GM21367 (cell line): ENCODE data around the gene CCDC63.
"Not testable (repeated sequence)": the region's sequence is repeated elsewhere in the genome, so short reads cannot be mapped to it uniquely, and the experiment has no call there.

ENCODE experiments used
- ATAC-seq: cut with Tn5 transposase; IDR thresholded peaks from one replicate; pipeline ENCODE4 v1.9.1; 2021; ENCODE audit not compliant: unreplicated experiment

CCDC63 gene

DNA sequence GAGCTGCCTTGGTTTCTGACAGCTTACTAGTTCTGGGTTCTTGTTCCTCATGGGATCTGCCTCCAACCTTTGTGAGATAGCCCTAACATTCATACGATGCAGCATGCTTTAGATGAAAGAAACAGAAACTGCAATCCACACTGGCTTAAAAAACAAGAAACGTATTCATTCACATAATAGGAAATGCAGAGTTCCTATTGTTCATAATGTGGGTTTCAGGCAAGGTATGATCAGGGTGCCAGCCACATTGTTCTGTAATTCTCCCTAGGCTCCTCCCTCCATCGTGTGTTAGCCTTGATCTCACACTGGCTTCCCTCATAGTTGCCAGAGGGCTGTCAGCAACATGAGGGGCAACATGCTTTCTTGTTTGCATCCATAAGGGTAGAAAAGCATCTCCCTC lies 2.7 kb upstream of the CCDC63 start:
- no peak for ATAC-seq

DNA sequence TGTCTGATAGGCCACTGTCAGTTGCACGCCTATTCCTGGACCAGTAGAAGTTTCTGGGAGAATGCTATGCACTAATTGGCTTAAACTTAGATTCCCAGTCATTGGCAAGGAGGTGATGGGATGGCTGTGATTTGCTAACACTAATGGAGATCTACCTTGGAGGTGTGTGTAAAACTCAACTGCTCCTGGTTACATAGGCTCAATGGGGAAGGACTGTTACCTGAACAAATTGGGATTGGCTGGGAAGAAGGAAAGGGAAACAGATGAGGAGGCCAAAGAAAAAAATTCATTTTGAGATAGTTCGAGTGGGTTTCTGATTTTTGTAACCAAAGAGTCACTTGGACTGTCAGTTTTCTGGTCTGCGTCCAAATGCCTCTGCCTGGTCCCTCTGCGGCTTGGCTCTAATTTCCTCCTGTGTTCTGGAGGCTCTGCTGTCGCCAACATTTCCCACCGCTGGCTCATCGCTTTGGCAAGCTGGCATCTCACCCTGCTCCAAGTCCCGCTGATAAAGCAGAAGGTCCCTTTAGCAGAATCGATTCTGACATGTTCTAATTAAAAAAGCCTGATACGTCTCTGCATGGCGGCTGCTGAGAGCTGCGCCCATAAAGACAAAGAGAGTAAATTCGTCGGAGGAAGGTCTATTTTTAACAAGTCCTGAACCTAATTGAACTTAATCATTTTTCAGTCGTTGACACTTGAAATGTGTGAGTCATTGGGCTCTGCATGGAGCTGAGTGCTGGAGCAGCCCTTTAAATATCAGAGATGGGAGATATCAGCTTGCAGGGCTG lies 2.0 kb upstream of the CCDC63 start:
- ATAC-seq, result no peak

DNA sequence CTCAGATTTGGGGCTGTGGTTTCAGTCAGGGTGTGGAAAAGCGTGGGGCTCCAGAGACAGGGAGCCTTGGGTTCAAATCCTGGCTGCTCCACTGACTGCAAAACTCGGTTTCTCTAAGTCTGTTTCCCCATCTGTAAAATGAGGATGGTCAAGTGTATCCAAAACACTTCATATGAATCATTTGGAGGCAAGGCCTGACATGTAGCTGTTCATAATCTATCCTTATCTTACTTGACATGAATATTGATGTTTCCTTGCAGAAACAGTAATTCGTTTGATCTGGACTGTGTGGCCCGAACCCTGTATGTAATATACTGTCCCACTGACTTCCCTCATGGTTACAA lies 1.5 kb upstream of the CCDC63 start:
- no peak for ATAC-seq

DNA sequence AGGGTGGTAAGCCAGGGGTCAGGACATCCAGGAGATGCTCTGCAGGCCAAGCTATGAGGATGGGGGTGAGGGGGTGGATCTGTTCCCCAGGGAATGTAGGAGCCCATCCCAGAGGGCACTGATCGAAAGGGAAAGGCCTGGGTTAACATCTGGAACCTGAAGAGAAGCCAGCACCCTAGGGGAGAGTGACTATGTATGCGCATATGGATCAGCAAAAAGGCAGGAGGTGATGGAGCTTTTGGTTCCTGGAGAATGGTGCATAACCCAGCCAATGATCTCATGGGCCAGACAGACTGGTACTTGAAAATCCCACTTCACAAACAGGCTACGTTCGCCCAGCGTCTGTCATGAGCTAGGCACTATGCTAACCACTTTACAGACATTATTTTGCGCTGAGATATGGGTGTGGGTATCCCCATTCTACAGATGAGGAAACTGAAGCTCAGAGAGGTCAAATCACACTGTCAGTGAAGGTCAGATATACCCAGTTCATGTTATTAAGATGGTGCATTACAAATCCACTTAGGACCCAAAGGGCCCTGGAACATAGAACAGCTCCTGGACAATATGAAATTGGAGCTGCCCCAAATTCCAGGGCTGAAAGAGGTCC lies 1.6 kb downstream of the CCDC63 start:
- ATAC-seq, result no peak

DNA sequence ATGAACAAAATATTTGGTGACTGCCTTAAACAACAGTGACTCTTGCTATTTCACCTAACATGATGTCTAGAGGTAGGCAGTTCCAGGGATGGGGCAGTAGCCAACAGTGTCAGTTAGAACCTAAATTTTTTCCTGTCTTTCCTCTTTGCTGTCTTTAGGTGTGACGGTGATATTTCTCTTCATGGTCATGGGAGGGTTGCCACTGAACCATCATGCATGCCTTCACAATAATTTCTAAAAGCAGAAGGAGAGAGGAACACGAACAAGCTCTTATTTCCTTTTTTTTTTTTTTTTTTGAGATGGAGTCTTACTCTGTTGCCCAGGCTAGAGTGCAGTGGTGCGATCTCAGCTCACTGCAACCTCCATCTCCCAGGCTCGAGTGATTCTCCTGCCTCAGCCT lies 2.4 kb downstream of the CCDC63 start:
- ATAC-seq, result no peak

DNA sequence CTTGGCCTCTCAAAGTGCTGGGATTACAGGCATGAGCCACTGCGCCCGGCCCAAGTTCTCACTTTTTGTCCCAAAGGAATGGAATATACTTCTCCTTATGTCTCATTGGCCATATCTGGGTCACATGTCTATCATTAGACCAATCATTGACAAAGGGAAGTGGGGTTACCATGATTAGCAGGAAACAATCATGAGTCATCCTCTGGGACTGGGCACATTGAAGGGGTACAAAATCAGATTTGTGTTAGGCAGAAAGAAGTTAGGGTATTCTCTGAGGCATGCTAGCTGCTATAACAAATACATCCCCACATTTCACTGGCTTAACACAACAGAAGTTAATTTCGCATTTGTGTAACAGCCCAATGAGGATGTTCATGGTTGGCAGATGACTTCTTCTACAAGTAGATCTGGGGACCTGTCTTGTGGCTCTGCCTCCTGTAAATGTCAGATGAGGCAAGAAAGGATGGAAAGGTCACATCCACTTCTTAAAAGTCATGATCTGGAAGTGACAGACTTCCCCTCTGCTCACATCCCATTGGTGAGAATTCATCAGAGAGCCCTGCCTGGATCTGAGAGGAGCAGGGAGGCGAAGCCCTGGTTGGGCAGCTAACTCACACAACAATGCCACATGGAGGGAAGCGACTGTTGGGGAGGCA lies 3.1 kb downstream of the CCDC63 start:
- no peak for ATAC-seq

DNA sequence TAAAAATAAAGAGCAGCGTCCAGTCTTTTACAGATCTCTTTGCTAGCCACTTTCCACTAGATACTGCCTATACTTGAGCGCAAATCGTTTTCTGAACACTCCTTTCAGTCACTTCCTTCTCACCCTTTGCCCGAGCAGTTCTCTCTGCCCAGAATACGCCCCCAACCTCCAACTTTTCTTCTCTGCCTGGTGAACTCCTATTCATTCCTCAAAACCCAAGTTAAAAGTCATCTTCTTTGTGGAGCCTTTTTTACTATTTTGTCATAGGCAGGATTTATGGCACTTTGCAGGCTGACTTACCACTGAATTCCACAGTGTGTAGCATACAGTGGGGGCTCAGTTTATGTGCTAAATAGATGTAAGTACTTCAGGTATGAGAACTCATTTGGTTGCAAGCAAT lies 4.0 kb downstream of the CCDC63 start:
- ATAC-seq, result no peak

DNA sequence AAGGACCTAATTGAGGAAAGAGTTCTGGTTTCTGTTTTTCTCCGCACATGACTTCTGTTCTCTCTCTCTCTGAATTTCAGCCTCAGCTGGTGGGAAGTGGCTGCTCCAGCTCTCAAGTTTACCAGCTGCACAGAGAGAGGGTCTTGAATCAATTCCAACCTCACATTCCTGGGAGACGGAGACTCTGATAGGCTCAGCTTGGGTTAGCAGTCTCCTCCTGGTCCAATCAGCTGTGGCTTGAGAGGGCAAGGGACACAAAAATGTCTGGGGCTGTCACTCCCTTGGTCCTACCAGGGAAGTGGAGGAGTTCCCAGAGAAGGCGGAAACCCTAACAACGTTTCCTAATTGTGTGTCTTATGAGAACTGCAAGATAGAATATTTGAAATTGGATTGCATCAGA lies 7.0 kb downstream of the CCDC63 start:
- no peak for ATAC-seq

DNA sequence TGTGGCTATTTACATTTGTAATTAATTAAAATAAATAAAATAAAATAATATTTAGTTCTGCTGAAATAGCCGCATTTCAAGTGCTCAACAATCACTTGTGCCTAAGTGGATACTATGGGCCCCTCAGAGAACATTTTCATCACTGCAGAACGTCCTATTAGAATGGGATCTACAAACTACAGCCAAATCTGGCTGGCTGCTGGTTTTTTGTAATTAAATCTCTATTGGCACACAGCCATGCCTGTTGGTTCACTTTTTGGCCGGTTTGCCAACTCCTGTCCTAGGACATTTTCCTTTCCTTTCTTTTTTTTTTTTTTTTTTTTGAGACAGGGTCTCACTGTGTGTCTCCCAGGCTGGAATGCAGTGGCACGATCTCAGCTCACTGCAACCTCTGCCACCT lies 9.8 kb downstream of the CCDC63 start:
- no peak for ATAC-seq

DNA sequence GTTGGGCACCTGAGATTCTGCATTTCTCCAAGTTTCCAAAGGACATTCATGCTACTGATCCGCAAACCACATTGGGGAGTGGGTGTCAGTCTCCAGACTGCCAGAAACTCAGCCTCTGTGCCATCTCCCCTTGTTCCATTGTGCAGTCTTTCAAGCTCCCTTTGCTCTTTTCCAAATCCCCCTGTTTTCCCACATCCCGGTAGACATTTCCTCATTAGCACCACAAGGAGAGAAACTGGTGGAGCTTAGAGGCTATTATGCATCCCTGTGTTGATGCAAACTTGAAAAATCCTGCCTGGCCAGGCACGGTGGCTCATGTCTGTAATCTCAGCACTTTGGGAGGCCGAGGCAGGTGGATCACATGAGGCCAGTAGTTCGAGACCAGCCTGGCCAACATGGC lies 10.7 kb downstream of the CCDC63 start:
- ATAC-seq, result no peak

DNA sequence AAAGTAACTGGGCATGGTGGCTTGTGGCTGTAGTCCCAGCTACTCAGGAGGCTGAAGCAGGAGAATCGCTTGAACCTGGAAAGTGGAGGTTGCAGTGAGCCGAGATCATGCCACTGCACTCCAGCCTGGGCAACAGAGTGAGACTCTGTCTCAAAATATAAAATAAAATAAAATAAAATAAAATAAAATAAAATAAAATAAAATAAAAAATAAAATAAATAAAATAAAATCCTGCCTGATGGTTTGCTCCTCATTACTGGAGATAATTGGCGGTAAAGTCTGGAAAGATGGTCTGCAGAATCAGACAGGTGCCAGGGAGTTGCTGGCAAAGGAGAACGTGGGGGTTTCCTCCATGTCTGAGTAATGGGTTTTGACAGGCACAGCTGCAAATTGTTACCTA lies 11.2 kb downstream of the CCDC63 start:
- ATAC-seq, result not testable (repeated sequence)

DNA sequence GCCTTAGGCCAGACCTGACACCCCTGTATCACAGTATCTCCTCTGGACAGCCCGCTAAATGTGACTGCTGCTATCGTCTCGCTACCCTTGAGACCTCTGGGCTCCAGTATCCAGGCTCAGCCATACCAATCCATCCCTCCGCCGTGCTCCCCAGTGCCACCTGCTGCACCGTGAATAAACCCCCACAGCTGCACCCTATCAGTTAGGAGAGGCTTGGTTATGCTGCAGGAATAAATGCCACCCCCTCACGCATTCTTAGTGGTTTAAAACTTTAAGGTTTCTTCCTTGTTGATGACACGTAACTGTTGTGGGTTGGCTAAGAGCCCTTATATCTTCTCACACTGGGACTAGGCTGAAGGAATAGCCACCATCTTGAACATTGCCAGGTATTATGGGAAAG lies 12.1 kb downstream of the CCDC63 start:
- ATAC-seq, result no peak

DNA sequence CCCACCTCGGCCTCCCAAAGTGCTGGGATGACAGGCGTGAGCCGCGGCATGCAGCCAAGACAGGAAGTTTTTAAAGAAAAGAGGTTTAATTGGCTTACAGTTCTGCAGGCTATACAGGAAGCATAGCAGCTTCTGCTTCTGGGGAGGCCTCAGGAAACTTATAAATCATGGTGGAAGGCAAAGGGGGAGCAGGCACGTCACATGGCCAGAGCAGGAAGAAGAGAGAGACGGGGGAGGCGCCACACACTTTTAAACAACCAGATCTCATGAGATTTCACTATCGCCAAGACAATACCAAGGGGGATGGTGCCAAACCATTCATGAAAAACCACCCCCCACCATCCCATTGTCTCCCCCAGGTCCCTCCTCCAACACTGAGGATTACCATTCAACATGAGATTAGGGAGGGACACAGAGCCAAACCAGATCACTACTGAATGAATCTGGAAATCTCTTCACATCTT lies 14.1 kb downstream of the CCDC63 start:
- ATAC-seq, result no peak

DNA sequence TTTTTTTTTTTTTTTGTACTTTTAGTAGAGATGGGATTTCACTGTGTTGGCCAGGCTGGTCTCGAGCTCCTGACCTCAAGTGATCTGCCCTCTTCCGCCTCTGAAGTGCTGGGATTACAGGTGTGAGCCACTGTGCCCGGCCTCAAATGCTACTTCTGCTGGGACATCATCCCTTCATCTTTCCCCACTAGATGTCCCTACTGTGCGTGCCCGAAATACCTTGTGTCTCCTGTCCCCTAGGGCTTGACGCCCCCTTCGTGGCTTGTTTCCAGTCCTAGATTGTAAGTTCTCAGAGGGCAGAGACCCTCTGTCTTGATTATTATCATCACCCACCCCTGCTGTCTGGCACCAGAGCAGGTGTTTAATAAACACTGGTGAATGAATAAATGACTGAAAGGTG lies 14.9 kb downstream of the CCDC63 start:
- no peak for ATAC-seq

DNA sequence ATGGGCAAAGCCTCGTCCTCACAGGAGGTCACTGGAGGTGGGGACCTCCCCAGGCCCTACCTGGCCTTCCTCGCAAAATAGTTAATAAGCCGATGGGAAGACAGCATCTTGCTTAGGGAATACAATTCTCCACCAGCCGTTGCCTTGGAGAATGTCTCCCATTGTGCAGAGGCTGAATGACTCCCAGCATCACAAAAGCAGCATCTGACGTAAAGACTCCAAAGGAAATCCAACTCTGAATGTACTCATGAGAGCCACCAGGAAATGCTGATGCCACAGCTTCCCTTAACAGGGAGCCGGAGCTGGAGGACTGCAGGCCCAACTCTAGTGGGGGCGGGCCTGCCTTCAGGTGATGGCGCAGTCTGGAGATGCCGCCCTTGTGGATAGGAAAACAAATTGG lies 15.5 kb downstream of the CCDC63 start:
- ATAC-seq, result no peak

DNA sequence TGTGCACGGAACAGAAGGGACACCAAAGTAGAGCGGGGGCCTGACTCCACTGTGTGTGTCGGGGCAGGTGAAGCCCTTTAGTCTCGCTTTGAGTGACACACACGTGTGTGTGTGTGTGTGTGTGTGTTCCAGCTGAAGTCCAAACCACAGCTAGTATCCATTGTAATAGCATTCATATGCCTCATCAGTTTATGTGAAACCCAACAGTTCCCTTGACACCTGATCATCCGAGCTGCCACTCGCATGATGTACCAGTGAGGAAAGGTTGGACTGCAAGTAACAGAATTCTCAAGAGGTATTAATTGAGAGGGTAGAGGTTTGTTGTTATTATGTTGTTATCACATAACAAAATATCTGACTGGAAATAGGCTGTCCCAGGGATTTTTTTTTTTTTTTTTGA lies 16.4 kb downstream of the CCDC63 start:
- no peak for ATAC-seq

DNA sequence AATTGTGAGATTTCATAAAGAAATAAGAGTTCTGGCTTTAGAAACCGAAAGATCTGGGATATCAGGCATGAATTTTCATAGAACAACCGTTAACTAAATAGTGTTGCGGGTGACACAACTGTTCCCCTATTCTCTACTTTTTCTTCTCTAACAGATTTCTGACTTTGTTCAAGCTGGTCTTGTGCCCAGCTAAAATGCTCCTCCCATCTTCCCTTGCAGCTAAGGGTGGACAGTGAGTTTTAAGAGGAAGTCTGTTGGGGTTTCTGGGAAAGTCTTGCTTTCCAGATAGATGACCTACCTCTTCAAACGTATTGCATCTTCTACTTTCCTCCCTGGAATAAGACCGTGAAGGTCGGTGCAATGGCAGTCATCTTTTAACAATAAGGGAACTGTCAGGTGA lies 18.7 kb downstream of the CCDC63 start:
- no peak for ATAC-seq

DNA sequence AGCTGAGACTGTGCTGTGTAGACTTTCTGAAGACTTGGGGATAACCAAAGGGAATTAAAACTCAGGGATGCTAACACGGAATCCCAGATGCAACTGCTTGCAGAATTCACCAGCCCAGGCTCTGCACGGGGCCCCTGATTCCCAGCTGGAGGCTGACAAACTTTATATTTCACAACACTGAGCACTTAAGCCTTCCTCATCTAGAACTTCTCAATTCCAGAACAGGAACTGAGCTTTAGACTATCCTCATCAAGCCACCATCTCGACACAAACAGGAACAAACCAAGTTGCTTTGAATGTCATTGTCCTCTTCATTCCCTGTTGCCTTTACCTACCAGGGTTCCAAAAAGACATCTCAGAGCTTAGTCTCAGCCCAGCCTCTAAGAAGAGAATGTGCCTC lies 22.2 kb downstream of the CCDC63 start:
- no peak for ATAC-seq

DNA sequence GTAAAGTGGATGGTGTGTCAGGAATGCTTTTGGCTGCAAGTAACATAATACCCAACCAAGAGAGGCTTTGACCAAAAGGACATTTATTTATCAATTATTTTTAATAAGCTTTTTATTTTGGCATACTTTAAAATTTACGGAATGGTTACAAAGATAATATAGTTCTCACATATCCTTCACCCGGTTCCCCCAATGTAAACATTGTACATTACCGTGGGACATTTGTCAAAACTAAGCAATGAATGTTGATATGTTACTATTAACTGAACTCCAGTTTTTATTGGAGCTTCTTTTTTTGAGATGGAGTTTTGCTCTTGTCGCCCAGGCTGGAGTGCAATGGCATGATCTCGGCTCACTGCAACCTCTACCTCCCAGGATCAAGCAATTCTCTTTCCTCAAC lies 23.0 kb downstream of the CCDC63 start:
- no peak for ATAC-seq

DNA sequence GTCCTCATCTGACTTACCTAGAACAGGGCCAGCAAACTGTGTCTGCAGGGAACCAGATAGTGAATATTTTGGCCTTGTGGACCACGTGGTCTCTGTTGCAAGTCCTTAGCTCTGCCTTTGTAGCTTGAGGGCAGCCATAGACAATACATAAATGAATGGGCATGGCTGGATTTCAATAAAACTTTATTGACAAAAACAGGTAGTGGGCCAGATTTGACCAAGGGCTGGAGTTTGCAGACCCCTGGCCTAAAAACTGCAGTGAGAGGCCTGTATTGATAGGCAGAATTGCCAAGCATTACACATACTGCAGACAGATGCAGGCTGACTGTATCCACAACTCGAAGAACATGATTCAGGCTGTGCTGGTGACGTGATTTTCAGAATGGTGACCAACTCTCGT lies 25.3 kb downstream of the CCDC63 start:
- ATAC-seq, result no peak

DNA sequence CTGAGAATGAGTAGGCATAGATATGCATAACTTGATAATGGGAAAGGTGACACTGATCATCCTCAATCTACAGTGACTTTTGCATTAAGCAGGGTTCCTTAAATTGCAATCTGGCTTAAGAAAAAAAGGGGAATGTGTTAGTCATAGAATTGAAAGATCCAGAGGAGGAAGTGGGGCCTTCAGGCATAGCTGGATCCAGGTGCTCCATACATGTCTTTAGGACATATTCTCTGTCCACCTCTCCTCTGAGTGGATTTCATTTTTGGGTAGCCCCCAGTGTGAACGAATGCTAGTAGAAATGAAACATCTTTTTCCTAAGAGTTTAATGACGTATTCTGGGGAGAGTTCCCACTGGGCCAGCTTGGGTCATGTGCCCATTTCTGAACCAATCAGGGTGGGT lies 27.6 kb downstream of the CCDC63 start:
- no peak for ATAC-seq

DNA sequence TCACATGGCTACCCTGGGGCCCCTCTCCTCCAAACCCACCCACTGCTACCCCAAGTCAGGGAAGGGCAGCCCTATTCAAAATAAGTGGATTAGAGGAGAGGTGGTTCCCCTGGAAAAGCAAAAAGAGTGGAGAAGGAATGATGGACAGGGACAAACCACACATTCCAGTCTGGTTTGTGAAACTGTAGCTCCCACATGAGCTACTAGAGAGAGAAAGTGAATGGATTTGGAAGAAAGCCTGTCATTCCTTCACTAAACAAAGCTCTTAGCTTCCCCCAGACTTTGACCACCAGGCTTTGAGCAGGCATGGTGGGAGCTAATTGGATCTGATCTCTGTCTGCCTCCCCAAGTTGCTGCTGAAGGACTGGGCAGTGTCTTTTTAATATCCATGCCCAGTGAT lies 28.0 kb downstream of the CCDC63 start:
- no peak for ATAC-seq
